Ishikawa (cell line): Measurements from ENCODE around the gene PCBP3.

Experiments
- CEBPB ChIP-seq: IDR thresholded peaks from 2 replicates; pipeline ENCODE4 v1.6.1; 2012
- CREB1 ChIP-seq: IDR thresholded peaks from 2 replicates; pipeline ENCODE4 v1.6.1; 2012; ENCODE audit warnings: low read depth
- EGR1 ChIP-seq: IDR thresholded peaks from 2 replicates; pipeline ENCODE4 v1.6.1; 2012
- EP300 ChIP-seq: IDR thresholded peaks from 2 replicates; pipeline ENCODE4 v1.6.1; 2012; ENCODE audit warnings: borderline replicate concordance
- FOXM1 ChIP-seq: IDR thresholded peaks from 2 replicates; pipeline ENCODE4 v1.6.1; 2012; ENCODE audit warnings: low read depth, borderline replicate concordance
- NFIC ChIP-seq: IDR thresholded peaks from 2 replicates; pipeline ENCODE4 v1.6.1; 2012
- RAD21 ChIP-seq: IDR thresholded peaks from 2 replicates; pipeline ENCODE4 v1.6.1; 2012; ENCODE audit warnings: low read depth
- TAF1 ChIP-seq: IDR thresholded peaks from 2 replicates; pipeline ENCODE4 v1.6.1; 2012; ENCODE audit warnings: low read depth, mild to moderate bottlenecking
- TCF12 ChIP-seq: IDR thresholded peaks from 2 replicates; pipeline ENCODE4 v1.6.1; 2012; ENCODE audit warnings: low read depth
- TEAD4 ChIP-seq: IDR thresholded peaks from 2 replicates; pipeline ENCODE4 v1.6.1; 2012
- YY1 ChIP-seq: IDR thresholded peaks from 2 replicates; pipeline ENCODE4 v1.6.1; 2012; ENCODE audit warnings: low read depth
- ZBTB7A ChIP-seq: IDR thresholded peaks from 2 replicates; pipeline ENCODE4 v1.6.1; 2012; ENCODE audit warnings: low read depth
- TF ChIP-seq, protein P1 (sequence below): IDR thresholded peaks from 2 replicates; pipeline ENCODE4 v1.6.1; 2012
- TF ChIP-seq, protein P2 (sequence below): IDR thresholded peaks from 2 replicates; pipeline ENCODE4 v1.6.1; 2012
- TF ChIP-seq, protein P3 (sequence below): IDR thresholded peaks from 2 replicates; pipeline ENCODE4 v1.6.1; 2012; ENCODE audit warnings: low read depth, mild to moderate bottlenecking

PCBP3 gene

DNA sequence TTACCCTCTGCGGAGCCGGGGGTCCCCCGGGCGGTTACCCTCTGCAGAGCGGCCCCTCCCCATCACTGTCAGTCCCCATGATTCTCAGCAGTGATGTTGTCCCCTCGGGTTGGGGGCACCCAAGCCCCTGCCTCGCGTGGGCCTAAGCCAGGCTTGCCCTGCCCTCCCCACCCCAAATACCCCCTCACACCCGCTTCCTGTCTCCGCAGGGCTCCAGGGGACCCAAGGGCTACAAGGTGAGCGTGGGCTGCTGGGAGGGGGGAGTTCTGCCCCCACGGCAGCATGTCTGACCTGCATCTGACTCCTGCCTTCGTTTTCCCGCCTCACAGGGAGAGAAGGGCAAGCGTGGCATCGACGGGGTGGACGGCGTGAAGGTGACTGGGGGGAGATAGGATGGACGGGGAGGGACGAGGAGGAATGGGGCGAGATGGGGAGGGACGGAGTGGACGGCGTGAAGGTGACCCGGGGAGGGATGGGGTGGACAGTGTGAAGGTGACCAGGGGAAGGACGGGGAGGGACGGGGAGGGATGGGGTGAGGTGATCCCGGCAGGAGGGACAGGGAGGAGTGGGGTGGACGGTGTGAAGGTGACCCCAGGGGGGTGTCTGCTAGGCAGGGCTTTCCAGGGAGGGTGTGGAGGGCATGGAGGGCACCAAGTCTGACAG lies 346.7 kb downstream of the PCBP3 start:
- no peak for TF ChIP-seq EP300
- no peak for TF ChIP-seq FOXM1
- TF ChIP-seq, protein P1, sequence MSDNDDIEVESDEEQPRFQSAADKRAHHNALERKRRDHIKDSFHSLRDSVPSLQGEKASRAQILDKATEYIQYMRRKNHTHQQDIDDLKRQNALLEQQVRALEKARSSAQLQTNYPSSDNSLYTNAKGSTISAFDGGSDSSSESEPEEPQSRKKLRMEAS = no peak
- TF ChIP-seq ZBTB7A = no peak
- no peak for TF ChIP-seq TCF12
- no peak for TF ChIP-seq TEAD4

DNA sequence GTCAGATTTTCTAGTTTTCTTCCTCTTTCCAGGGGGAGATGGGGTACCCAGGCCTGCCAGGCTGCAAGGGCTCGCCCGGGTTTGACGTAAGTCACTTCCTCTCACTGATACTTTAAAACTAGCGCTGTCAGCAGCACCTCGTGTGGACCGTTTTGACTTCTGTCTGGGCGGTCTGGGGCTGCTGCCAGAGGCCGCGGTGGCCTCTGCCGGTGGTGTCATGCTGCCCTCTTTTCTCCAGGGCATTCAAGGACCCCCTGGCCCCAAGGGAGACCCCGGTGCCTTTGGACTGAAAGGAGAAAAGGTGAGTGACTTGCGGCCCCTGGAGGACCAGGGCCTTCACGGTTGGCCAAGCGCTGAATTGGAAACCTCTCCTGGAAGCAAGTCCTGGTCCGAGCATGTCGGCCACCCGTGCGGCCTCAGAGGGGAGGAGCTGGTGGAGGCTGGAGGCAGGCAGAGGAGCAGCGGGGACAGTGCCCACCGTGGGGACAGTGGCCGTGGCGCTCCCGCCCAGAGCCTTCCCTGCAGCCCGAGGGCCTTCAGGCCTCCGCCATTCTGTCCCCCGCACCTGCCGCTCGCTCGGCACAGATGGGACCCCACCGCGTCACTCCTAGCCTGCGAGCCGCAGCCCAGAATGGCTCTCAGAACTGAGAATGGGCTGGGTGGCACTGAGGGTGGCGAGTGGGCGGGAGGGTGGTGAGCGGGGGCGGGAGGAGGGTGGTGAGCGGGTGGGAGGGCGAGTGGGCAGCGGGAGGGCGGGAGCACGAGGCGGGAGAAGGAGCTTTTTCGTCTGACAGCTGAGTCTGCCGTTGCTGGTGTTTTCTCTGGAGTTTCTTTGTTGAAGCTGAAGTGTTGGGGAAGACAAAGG lies 347.4 kb downstream of the PCBP3 start:
- no peak for TF ChIP-seq CREB1
- TF ChIP-seq FOXM1 = no peak
- no peak for TF ChIP-seq CEBPB
- TF ChIP-seq, protein P2, sequence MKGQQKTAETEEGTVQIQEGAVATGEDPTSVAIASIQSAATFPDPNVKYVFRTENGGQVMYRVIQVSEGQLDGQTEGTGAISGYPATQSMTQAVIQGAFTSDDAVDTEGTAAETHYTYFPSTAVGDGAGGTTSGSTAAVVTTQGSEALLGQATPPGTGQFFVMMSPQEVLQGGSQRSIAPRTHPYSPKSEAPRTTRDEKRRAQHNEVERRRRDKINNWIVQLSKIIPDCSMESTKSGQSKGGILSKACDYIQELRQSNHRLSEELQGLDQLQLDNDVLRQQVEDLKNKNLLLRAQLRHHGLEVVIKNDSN = no peak
- TF ChIP-seq, protein P1 = no peak
- no peak for TF ChIP-seq YY1
- no peak for TF ChIP-seq TAF1
- no peak for TF ChIP-seq TEAD4
- no peak for TF ChIP-seq ZBTB7A
- TF ChIP-seq NFIC = no peak
- TF ChIP-seq, protein P3, sequence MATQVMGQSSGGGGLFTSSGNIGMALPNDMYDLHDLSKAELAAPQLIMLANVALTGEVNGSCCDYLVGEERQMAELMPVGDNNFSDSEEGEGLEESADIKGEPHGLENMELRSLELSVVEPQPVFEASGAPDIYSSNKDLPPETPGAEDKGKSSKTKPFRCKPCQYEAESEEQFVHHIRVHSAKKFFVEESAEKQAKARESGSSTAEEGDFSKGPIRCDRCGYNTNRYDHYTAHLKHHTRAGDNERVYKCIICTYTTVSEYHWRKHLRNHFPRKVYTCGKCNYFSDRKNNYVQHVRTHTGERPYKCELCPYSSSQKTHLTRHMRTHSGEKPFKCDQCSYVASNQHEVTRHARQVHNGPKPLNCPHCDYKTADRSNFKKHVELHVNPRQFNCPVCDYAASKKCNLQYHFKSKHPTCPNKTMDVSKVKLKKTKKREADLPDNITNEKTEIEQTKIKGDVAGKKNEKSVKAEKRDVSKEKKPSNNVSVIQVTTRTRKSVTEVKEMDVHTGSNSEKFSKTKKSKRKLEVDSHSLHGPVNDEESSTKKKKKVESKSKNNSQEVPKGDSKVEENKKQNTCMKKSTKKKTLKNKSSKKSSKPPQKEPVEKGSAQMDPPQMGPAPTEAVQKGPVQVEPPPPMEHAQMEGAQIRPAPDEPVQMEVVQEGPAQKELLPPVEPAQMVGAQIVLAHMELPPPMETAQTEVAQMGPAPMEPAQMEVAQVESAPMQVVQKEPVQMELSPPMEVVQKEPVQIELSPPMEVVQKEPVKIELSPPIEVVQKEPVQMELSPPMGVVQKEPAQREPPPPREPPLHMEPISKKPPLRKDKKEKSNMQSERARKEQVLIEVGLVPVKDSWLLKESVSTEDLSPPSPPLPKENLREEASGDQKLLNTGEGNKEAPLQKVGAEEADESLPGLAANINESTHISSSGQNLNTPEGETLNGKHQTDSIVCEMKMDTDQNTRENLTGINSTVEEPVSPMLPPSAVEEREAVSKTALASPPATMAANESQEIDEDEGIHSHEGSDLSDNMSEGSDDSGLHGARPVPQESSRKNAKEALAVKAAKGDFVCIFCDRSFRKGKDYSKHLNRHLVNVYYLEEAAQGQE = no peak
- no peak for TF ChIP-seq TCF12
- no peak for TF ChIP-seq RAD21
- no peak for TF ChIP-seq EGR1
- TF ChIP-seq EP300 = no peak

DNA sequence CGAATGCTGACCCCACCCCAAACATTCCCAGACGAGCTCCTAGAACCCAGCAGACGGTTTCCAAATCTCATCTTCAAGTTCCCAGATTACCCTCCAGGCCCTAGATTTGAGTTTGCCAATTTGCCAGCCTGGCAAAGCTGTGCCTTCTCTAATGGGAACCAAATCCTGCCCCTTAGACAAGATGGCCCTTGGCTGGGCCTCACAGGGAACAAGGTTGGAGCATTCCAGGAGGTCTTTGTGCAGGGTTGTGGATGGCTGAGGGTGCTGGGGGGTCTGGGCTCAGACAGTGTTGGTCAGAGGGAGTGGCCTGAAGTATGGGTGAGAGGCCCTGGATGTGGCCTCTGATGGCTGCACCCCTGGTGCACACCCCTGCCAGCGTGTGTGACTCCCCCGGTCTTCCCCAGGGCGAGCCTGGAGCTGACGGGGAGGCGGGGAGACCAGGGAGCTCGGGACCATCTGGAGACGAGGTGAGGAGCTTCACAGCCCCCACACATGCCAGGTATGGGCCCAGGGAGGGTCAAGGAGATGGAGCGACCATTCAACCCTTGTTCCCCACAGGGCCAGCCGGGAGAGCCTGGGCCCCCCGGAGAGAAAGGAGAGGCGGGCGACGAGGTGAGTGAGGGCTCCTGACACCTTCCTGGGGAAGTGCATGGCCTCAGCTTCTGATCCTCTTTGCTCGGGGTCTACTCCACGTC lies 348.2 kb downstream of the PCBP3 start:
- TF ChIP-seq, protein P2 = no peak
- TF ChIP-seq, protein P1 = no peak
- TF ChIP-seq RAD21 (no peak), ZBTB7A (no peak), TEAD4 (no peak), FOXM1 (no peak), CEBPB (no peak), EP300 (no peak), NFIC (no peak), CREB1 (no peak), TCF12 (no peak), YY1 (no peak), TAF1 (no peak), EGR1 (no peak)
- TF ChIP-seq, protein P3 = no peak
